COLO829 (cell line): ENCODE data around the gene RPL41.

Experiments
- DNase-seq: peaks from one replicate; pipeline ENCODE4 v3.0.0; 2012; ENCODE audit warnings: low spot score

Gene RPL41

DNA sequence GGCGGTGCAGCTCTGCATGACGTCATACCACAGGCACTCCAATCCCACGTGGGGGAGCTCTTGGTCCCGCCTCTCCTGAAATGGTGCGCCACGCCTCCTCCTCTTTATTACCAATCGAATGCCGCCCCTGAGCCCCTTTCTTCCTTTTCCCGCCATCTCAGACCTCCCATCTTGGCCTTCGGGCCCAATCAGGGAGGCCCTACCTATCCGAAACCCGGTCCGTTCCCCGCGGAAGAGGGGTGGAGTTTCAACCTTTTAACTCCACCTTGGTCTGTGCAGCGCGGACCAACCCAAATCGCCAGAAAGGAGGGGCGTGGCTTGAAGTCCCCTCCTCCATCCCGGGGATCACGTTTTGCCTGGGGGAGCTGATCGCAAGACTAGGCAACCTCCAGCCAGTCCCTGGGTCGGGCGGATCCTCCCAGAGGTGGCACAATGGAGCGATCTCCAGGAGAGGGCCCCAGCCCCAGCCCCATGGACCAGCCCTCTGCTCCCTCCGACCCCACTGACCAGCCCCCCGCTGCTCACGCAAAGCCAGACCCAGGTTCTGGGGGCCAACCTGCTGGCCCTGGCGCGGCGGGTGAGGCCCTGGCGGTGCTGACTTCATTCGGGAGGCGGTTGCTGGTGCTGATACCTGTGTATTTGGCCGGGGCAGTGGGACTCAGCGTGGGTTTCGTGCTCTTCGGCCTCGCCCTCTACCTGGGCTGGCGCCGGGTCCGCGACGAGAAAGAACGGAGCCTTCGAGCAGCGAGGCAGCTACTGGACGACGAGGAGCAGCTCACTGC is 11.6 kb downstream of the RPL41 start, which contains the start of gene ESYT1:
TSS of gene ESYT1 (plus strand) at position 380 of the 782 bp plus-strand sequence. CDS start at position 433, 53 bp downstream.
- peak; percentile 100 for DNase-seq

DNA sequence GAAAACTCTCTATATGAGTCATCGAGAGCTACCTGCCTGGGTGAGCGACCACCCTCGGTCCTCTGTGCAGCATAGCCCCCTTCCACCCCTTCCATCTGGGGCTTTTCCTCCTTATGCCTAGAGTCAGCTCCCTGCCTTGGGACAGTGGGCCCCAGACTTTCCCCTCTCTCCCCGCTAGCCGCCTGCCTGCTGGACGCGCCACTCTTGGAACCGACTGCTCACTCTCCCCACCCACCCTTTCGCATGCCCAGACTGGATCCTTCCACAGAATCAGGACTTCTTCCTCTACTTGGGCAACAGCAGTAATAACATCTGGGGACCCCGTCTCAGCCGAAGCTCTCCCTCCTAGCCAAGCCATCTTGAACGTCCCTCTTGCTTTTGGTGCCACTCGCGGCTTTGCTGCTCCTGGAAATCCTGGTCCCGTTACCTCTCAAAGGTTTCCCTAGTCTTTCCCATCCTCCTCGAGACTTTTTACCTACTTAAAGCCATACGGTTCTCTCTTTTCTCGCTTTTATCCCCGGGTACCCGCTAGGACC is 12.3 kb downstream of the RPL41 start:
- no peak for DNase-seq

- DNase-seq = no peak
Observed at GRCh38 chr12:56129206-56129941, 12.9 kb downstream of the RPL41 start.

DNA sequence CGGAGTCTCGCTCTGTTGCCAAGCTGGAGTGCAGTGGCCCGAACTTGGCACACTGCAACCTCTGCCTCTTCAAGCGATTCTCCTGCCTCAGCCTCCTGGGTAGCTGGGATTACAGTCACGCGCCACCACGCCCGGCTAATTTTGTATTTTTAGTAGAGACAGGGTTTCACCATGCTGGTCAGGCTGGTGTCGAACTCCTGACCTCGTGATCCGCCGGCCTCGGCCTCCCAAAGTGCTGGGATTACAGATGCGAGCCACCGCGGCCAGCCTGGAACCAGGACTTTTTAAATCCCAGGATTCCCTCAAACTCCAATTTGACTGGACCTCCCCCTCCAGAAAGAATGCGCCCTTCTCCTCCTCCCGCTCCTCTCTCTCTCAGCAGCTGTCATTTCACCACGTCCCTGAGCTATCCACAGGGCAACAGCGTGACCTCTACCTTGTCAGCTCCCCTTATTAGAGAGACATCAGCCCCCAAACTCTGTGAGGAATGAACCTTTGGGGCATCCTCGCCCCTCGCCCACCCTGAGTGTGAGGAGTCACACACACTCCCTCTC is 13.6 kb downstream of the RPL41 start:
- DNase-seq = no peak

DNA sequence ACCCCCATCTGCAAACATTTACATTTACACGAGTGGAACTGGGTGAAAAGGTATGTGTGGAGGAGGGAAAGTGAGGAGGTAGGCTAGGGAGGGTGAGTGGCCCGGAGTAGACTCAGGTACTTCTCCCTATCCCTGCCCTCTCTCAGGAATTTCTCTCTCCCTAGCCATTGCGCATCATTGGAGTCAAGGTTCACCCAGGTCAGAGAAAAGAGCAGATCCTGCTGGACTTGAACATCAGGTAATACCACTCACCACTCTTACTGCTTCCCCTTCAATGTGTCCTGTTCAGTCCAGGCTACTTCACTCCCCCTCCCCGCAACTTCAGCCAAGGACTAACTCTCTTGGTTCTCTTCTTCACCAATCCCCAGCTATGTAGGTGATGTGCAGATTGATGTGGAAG is 14.4 kb downstream of the RPL41 start:
- no peak for DNase-seq

GRCh38 chr12:56134897-56135296 is 18.5 kb downstream of the RPL41 start:
- DNase-seq = no peak

- no peak for DNase-seq
Observed at GRCh38 chr12:56137853-56138571, 21.6 kb downstream of the RPL41 start.

DNA sequence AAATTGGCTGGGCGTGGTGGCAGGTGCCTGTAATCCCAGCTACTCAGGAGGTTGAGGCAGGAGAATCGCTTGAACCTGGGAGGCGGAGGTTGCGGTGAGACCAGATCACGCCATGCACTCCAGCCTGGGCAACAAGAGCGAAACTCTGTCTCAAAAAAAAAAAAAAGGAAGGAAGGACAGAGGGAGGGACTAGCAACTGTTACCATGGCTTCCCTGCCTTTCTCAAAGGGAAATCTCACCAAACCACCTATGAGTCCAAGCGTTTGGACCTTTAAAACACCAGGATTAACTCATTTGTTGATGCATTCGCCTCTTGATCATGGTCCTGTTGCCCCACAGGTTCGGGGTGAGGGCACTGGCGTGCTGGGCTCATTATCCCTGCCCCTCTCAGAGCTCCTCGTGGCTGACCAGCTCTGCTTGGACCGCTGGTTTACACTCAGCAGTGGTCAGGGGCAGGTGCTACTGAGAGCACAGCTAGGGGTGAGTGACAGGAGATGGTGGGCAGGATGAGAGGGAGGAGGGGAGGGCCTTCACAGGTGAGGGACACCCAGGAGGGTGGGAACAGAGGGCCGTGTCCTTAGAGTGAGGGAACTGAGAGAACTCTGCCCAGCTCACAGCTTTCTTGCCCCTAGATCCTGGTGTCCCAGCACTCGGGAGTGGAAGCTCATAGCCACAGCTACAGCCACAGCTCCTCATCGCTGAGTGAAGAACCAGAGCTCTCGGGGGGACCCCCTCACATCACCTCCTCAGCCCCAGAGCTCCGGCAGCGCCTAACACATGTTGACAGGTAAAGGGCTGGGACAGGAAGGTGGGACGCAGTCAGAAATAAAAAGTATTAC is 25.7 kb downstream of the RPL41 start:
- DNase-seq = no peak

GRCh38 chr12:56143217-56143616 is 26.8 kb downstream of the RPL41 start:
- no peak for DNase-seq

DNA sequence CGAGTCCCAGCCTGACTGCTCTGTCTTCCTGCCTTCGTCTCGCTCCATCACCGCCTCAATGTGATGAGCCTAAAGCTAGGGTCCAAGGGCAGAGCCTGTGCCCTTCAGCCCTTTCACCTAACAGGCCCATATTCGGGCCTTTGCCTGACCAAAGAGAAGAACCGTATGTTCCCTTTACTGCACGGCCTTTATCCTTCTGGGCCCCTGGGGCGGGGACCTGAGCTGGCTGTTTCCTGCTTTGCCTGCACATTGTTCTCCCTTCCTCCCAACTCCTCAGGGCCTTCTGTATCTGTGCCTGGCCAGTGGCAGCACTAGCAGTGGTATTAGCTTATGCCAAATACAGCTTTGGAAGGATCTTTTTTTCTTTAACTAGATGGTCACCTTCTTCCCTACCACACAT is 27.4 kb downstream of the RPL41 start:
- DNase-seq = no peak

DNA sequence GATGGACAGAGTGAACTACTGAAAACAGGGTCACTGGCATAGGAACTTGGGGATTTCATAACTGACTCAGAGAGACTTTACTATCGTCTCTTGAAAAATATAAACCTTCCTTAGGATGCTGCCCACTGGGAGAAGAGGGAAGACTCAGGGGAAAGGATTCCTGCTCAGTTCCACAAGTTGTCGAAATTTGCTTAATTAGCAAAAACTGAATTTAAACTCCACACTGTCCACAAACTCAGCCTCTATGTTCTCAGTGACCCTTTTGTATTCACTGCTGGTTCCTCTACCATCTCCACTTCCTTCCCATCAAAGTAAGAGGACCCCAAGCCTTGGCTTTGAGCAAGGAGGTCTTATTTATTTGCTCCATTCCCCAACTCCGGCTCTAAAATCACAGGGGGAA is 28.8 kb downstream of the RPL41 start:
- no peak for DNase-seq

DNA sequence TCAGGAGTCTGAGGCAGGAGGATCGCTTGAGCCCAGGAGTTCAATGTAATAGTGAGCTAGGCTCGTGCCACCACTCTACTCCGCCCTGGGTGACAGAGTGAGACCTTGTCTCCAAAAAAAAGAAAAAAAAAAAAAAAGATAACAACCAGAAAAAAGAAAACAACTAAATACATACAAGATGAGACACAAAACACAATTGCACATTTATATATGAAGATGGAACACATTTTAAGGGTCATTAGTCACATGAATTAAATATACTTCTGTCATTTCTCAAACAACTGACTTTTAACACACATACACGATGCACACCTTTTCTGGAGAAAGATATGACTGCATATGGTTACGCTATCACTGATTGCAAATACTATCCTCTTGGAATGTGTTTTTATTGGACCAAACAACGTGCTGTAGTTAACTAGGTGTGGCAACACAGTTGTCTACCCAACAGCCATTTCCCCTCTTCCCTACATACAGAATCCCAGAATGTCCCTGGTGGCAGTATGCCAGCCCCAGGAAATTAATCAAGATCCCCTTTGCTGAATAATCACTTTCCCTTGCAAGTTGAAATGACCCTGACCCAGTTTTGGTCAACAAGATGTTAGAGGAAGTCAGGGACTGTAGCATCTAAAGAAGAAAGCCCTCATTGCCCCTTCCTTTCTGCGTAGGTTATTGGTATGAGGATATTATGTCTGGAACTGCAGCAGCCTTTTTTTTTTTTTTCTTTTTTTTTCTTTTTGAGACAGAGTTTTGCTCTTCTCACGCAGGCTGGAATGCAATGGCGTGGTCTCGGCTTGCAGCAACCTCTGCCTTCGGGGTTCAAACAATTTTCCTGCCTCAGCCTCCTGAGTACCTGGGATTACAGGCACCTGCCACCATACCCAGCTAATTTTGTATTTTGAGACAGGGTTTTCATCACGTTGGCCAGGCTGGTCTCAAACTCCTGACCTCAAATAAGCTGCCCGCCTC is 30.3 kb downstream of the RPL41 start:
- no peak for DNase-seq

GRCh38 chr12:56150563-56150962 is 34.1 kb downstream of the RPL41 start:
- no peak for DNase-seq

DNA sequence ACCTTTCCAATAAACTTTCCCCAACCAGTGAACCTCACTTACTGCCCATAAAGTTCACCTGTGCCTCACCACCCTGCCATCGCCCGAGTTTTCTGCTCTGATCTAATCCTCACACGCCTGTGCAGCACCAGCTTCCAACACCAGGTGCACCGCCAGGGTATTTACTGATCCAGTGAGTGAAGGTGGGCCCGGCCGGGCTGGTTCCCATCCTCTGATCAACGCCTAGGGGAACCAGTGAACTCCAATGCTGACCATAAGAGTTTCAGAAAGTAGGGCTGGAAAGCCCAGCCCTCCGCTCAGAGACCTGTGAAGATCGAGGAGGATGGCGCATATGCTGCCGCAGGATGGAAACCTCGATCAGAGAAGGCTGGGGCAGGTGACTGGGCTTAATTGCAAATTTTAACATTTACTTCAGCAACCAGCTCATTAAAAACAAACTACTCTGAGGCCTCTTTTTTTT is 35.3 kb downstream of the RPL41 start:
- DNase-seq = no peak

DNA sequence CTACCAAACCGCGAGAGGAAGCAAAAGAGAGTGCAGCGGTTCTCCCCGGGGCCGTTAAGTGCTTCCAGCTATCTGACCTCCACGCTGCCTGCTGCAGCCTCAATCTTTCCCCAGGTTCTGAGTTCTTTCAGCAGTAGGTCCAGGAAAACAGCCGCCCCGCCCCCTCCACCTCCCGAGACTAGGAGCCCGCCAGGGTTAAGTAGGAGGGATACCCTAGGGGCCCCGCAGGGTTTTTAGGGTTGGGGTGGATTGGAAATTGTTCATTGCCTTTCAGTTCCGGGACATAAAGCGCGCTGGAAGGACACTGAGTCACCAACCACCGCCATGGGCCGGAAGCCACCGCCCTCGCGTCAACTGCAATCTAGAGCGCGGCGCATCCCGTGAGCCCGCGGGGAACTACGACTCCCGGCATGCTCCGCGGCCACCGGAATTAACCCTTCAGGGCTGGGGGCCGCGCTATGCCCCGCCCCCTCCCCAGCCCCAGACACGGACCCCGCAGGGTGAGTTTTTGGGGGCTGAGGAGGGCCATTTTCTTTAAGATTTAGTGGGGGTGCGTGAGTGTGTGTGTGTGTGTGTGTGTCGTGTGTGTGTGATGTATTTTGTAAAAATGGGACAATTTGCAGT is 35.8 kb downstream of the RPL41 start, which contains the start of gene MYL6B:
TSS of gene MYL6B (plus strand) at position 456 of the 624 bp plus-strand sequence. CDS start 1,332 bp downstream, outside the sequence.
- peak; percentile 91 for DNase-seq

DNA sequence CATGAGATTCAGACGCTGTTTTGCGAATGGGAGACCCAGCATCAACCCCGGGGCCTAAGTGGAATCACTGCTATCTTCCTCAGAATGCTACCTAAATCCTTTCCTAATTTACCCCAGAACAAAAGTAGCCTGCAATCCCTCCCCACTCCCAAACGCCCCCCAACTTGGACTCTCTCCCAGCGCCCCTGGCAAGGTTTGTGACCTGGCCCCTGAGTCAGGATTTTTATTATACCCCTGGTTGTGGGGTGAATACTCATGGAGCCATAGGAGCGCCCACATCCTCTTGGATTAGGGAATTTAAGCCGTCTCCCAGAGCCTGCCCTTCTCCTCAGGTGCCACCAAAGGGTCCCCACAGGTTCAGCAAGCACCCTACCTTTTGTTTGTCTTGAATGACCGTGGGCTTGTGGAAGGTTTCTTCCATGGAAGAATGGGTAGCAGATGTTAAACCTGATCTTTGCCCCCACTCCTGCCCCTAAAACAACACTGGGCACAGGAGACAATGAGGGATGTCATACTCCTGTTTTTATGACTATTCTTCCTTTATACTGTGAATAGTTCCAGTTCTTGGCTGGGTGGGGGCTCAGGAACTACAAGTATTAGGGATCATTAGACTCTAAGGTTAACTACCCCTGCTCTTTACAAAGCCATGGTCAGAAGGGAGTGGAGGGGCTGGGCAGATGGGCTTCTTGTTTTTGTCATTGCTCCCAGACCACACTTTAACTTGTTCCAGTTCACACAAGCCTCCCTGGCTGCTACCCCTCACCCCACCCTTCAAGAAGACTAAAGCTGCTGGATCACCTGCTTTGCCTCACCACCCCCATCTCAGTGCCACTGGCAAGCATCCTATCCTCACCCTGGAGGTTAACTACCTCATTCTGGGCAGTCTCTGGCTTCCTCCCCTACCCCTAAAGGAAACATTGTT is 36.6 kb downstream of the RPL41 start:
- no peak for DNase-seq

GRCh38 chr12:56153678-56154065 is 37.2 kb downstream of the RPL41 start:
- no peak for DNase-seq

DNA sequence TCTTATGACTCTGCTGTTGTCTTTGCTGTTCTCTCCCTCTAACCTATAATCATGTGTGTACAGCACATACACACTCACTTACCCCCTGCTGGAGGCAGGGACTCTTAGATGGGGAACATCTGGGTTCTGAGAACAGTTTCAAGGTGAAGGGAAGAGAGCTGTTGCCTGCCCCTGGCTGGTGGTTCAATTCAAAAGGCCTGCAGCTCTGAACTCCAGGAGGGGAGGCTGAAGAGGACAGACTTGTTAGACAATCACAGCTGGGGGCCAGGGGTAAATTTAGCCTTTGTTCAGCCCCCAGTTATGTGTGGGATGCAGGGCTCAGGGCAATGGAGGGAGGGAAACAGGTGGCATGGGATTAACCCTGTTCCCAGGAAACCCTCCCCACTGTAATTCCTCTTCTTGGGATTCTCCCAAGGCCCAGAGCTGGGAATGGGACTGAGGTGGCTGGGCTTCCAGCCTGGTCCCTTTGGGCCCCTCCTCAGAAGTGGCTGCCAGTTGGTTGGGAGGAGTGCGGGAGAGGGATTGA is 37.9 kb downstream of the RPL41 start:
- DNase-seq = no peak
